ENCODE measurements around the gene MYO7A.

Gene MYO7A

GRCh38 chr11:77230878-77231605 lies 103.0 kb downstream of the MYO7A start:
- no peak for DNase-seq

GRCh38 chr11:77231800-77232199 lies 103.8 kb downstream of the MYO7A start:
- no peak for DNase-seq

- no peak for DNase-seq
These were observed 104.2 kb downstream of the MYO7A start for GRCh38 chr11:77232242-77232641.

GRCh38 chr11:77233011-77233410 lies 105.0 kb downstream of the MYO7A start:
- DNase-seq = no peak

- no peak for DNase-seq
These were observed 108.9 kb downstream of the MYO7A start for GRCh38 chr11:77236901-77237300.

- no peak for DNase-seq
These were observed 116.4 kb downstream of the MYO7A start for GRCh38 chr11:77244277-77245027.

- no peak for DNase-seq
These were observed 121.4 kb downstream of the MYO7A start for GRCh38 chr11:77249427-77249826.

- no peak for DNase-seq
These were observed 123.0 kb downstream of the MYO7A start for GRCh38 chr11:77250881-77251640.

GRCh38 chr11:77252555-77253270 lies 124.7 kb downstream of the MYO7A start:
- DNase-seq = peak; percentile 51

- DNase-seq = no peak
These were observed 125.6 kb downstream of the MYO7A start for GRCh38 chr11:77253690-77254089.

GRCh38 chr11:77259641-77260040 lies 131.6 kb downstream of the MYO7A start:
- DNase-seq = no peak

GRCh38 chr11:77262803-77263202 lies 134.8 kb downstream of the MYO7A start:
- no peak for DNase-seq
